ENCODE measurements around the gene ATP11A.
"Not testable (repeated sequence)": the region's sequence is repeated elsewhere in the genome, so short reads cannot be mapped to it uniquely, and the experiment has no call there.

Gene ATP11A

DNA sequence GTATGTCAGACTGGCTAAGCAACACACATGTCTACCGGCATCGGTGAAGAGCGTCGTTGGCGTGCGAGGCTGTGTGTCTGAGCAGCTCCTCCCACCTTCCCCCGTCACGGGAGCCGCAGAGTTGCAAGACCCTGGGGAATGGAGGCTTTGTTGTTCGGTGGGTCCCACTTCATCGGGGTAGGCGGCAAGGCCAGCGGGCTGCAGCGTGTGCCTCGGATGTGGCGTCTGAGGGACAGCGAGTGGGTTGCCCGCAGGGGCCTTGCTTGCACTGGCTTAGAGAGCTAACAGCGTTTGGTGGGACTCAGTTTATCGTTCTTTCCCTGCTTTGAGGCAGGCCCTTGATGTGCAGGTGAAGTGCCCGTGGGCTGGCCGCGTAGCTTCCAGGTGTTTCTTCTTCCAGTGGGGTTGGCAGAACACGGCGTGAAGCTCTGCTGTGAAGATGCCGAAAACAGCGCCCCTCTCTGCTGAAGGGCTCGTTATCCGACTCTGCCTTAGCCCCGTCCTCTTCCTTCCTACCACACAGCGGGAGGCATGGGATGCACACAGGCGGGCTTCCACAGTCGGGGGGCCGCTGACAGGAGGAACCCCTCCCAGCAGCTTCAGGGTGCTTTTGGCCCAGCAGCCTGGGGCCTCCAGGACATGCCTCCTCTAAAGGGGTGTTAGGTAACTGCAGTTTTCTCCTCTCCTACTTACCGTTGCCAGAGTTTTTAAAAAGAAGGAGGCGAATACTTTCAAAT lies 85.2 kb downstream of the ATP11A start:
- no peak for DNase-seq

DNA sequence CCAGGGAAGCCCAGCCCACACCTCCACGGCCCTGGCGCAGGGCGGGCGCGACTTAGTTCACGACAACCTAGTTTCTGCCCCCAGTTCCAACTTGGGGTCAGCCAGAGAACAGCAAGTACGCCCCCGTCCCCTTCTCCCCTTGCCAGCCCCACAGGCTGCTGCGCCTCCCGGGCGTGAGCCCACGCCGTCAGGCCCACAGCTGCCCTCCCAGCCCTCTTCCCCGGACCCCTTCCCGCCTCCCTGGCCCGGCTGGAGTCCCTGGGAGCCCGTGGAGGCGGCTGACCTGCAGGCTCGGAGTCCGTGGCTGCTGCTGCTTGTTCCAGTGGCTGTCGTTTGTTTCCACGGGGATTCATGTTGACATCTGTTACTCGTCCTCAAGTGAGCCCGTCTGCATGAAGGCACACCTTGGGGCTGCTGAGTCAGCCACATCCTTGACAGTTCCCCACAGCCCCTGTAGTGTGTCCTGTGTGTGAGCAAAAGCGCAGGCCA lies 86.0 kb downstream of the ATP11A start:
- DNase-seq: no peak

DNA sequence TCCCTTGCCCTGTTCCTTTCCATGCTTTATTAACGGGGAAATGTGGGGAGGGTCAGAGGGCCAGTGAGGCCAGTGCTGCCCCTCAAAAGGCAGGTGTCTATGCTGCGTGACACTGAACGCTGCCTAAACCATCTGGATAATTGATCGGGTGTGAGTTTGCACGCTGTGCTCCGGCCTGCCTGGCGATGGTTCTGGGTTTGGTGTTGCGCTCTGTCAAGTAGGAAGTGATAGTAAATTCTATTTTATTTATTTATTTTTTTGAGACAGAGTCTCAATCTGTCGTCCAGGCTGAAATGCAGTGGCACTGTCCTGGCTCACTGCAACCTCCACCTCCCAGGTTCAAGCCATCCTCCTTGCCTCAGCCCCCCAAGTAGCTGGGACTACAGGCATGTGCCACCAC lies 86.5 kb downstream of the ATP11A start:
- DNase-seq: no peak

DNA sequence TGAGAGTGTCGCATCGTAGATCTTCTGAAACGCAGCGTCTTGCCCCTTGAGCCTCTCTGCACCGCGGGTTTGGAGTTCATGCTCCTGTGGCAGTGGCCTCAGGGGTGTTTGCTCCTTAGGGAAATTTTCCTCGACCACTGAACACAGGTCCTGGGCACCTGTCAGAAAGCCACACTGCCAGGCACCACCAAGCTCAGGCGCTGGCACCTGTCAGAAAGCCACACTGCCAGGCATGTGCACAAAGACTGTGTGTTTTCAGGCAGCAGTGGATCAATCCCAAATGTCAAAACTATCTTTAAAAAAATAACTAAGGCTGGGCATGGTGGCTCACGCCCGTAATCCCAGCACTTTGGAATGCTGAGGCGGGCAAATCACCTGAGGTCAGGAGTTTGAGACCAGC lies 87.1 kb downstream of the ATP11A start:
- DNase-seq: no peak

DNA sequence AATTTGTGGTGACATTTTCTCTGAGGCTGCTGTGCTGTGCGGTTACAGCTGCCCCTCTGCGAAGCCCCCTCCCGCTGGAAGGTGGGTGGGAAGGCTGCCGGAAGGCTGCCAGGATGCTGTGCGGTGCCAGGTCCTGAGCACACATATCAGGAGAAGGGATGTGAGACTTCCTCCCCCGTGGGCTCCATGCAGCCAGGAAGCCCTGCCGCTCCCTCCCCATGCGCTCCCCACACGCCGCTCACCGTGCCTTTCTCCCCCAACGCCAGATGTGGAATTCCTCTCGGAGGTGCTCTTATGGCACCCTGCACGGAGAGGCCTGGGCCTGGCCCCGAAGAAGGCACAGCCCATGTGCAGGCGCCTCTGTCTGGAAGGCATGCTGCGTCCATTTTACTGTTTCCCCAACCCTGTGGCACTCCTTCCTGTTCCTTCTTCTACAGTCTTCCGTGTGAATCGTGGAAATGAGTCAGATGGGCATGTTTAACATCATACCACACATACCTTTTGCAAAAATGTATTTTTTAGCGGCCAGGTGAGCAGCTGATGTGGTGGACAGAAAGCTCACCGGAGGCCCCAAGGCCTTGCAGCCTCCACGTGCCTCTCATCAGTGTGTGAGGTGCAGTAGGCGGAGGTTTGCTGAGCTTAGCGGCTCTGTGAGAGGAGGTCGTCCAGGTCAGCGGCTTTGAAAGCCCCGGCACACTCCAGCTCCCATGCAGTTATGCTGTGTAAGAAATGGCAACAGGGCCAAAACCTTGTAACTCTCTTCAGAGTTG lies 88.0 kb downstream of the ATP11A start:
- DNase-seq: no peak

DNA sequence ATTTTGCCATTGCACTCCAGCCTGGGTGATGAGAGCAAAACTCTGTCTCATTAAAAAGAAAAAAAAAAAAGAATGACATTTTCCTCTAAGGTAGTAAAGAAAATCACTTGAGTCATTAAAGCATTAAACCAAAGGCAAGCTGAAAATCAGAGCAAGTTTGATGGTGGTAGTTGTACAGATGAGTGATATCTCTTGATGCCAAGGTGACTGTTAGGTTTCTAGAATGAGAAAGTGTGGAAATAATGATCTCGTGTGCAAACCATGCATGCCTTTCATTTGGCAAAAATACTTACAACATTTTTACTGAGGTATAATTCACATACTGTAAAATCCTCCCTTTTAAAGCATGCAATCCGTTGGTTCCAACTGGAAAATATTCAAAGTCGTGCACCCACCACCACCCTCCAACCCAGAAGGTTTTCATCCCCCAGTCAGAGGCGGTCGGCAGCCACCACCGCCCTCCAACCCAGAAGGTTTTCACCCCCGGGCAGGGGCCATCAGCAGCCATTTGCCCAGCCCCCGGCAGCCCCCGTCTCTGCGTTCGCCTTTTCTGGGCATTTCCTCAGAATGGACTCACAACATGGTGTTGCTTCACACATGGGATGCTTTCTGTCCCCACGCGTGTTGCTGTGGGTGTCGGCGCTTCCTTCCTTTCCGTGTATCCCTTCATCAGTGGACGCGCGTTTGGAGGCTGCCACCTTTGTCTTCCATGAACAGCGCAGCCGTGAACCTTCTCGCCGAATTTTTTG lies 90.2 kb downstream of the ATP11A start:
- no peak for DNase-seq

DNA sequence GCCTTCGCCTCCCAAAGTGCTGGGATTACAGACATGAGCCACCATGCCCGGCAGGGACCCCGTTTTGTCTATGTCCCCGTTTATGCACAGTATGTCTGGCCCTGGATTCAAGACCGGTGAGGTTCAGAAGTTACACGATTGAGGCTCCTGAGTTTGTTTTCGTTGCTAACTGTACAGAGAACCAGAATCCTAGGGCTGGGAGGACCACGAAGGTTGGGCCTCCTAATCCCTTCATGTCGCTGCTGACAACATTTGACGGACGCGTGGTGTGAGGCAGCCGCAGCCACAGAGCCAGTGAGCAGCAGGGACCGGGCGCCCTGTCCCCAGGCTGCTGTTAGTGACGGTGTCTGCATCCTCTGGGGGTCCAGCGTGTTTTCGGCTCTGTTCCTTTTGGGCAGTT lies 91.4 kb downstream of the ATP11A start:
- no peak for DNase-seq

DNA sequence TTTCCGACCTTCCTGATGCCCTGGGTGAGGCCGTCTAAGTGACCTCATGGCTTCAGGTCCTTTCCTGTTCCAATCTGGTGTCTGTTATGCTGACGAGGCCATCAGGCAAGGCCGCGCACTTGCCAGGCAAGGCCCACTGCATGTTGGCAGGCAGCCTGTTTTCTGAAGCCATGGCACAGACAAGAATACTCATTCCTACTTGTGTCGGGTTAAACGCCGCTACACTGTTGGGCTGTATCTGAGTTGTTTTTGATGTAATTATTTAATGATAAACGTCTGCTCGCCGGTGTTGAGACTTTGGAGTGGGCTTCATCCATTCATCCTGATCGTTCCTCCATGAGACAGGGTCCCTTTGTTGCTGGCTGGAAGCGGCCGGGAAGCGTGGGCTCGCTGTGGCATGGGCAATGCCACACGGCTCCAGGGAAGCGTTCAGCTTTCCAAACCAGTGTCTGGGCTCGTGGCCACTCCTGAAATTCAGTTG lies 92.1 kb downstream of the ATP11A start:
- DNase-seq: no peak

DNA sequence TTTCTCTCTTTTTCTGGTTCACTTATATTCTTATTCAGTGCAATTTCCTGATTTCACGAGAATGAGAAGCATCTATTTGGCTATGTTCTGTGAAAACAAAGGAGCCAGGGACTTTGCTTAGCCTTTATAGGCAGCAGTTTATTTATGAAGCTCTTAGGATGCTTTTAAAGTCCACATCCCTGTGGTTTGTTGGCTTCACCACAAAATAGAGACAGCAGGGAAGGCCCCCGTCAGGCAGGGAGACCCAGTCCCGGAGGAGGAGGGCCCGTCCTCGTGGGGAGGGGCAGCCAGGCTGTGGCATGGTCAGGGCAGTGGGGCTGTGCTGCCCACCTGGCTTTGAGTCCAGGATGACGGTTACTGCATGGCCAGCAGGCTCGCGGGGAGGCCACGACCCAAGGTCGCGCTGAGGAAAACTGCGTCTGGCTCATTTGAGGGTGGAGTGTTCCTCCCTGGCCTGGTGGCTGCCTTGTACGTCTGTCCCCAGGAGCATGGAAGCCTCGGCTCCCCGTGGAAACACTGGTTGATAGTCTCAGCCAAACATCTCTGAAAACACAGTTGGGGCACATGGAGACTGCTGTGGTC lies 92.7 kb downstream of the ATP11A start:
- no peak for DNase-seq

DNA sequence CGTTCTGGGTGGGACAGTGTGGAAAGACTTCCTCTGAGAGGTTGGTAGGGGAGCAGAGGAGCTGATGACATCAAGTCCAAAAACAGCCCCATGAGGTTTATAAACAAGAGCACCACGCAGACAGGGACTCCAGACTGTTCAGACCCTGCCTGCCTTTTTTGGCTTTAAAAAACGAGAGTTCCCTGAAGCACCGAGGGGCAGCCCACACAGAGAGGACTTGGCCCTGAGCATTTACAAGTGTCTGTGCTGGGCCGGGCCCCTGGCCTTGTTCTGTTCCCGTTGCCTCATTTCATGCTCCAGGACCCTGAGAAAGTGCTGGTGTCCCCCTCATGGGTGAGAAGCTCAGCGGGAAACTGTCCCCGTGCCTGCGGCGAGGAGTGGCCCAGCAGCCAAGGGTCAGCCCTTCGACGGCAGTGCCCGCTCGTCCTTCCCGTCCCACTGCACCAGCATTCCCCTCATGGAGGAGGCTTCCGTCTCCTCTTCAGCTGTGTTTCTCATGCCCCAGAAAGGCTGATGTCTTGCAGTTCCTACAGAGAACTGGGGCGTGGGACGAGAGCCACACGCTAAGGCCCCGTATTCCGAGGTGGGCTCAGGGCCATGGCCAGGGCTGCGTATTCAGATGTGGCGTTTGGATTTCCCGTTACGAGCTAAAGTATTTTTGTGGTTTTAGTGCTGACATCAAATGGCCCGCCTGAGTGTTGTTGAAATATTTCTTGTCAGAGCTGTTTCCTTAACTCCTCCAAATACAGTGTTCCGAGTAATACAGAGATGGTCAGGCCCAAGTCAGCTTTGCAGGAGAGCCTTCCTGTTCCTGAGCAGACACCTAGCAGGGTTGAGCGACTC lies 93.5 kb downstream of the ATP11A start:
- DNase-seq: peak; percentile 56

DNA sequence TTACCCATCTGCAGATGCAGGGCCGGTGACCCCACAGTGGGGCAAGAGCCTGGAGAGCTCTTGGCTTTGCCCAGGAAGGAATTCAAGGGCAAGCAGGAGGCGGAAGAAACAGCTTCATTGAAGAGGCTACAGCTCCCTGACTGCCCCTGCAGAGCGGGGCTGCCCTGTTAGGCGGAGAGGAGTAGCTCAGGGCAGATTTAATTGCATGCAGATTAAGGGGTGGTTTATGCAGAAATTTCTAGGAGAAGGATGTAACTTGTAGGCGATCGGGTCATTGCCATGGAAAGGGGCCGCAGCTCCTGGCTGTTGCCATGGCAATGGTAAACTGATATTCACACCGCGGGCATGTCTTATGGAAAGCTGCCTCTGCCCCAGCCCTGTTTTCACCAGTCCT lies 94.1 kb downstream of the ATP11A start:
- peak; percentile 54 for DNase-seq

DNA sequence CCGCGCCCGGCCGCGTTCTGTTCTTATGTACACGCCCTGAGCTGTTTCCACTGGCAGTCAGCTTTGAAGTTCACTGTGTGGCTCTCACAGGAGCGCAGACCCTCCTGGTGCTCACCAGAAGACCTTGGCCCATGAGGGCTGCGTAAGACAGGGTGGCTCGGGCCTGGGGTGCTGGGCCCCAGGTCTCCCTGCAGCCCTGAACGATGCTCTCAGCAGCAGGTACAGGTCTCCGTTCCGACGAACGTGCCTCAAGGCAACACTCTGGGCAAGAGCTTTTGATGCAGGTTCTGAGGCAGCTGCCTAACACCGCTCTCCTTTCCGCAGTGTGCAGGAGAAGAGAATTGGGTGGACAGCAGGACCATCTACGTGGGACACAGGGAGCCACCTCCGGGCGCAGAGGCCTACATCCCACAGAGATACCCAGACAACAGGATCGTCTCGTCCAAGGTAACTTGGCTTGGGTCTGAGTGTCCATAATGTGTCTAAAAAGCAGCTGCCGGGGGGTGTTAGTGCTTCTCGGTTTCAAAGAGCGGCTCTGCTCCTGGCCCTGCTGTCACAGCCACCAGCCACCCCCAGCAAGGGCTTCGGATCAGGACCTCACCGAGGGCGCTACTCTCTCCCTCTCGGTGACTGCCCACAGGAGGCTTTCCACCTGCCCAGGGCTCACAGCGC lies 95.1 kb downstream of the ATP11A start:
- no peak for DNase-seq

DNA sequence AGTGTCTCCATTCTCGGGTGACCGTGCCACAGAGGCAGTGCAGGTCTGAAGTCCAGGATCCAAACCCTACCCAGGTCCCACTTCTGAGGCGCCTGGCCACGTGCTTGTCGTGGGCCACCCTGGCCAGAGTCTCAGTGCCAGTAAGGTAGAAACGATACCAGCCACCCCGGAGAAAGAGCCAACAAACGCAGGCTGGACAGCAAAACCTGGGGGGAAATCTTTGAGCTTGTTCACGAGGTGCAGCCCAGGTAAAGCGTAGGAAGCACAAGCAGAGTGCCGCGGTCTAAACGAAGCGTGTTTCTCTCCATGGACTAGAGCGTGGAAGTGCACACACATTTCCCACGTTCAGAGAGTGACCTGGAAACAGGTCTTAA lies 95.6 kb downstream of the ATP11A start:
- DNase-seq: no peak

DNA sequence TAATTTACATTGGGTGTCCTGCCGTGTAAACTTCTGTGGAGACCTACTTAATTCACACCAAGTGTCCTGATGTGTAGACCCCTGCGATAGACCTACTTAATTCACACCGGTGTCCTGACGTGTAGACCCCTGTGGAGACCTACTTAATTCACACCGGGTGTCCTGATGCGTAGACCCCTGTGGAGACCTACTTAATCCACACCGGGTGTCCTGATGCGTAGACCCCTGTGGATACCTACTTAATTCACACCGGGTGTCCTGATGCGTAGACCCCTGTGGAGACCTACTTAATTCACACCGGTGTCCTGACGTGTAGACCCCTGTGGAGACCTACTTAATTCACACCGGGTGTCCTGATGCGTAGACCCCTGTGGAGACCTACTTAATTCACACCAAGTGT lies 97.0 kb downstream of the ATP11A start:
- DNase-seq: not testable (repeated sequence)

DNA sequence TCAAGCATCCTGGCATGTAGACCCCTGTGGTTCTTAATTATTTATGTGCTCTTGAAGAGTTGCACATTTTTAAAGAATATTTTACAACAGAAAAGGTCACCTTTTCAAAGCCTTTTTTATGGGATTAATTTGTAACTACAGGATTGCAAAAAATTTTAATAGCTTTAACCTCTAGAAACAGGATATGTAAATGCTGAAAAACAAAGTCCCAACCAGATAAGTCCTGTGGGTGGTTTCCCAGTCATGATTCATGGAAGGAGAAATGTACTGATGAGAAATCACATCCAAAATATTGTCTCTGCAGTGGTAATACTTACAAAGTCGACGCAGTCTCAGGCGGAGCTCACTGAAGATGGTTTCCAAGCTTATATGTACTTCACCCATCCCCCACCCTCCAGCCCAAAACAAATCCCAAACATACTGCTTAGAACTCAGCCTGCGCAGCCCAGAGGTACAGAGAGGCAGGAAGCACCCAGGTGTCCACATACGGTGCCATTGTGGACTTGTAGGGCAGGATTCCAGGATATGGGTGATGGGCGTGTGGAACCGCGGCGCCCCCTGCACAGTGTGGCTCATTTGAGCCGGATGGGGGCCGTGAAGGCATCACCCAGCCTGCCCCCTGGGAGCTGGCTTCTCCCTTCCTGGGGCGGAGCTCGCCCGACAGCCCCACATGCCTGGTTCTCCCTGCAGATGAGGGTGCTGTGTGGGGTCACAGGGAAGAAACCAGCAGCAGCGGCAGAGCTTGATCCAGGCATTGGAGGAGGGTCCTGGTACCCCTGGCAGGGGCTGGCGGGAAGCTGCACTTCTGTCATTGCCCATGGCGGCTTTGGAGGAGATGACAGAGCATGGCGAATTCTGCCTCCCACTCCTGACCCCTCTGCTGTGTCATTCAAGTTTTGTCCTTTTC lies 101.2 kb downstream of the ATP11A start:
- no peak for DNase-seq

DNA sequence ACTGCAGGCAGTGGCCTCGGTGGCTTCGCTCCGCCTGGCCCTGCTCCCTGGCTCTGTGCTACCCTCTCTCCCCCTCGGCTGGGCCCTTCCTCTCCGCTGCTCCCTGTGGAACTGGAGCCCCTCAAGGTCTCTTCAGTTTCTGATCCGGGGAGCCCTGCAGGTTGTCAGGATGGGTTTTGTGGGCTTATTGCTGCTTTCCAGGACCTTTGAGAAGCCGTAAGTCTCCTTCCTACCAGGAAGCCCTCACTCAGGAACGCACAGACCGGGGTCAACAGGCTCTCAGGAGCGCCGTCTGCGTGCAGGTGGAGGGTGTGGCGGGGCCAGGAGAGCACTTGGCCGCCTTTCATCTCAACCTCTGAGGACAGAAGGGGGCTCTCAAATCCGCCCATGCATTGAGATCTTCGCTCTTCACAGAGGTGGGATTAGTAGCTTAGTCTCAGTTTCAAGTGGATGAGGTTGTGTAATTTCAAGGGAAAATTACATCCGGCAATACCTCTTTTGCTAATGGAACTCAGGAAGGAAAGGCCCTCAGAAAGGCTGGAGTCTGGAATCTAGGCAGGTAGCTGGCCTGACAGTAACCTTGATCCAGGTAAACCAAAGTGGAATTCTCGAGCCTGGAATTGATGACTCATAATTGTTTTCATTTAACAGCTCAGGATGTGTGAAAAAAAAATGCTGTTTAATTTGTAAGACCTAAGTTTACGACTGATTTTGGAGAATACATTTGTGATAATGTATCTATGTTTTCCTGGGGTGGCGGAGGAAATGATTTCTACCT lies 102.0 kb downstream of the ATP11A start:
- no peak for DNase-seq

DNA sequence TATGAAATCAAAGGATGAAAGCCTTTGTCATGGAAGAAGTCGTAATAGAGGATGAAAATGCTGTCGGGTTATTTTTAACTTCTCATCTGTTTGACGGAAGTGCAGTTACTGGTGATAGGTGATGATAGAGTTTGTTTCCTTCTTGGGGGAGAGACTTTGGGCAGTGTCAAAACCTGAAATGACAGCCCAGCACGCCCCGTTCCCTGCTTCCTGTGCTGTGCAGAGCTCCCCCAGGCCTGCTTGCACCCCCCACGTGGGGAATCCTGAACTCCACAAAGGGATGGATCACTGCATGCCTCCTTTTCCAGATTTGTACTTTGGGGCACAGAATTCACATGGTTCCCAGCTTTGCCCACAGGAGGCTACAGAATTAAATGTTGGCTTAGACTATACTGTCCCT lies 102.7 kb downstream of the ATP11A start:
- DNase-seq: no peak

DNA sequence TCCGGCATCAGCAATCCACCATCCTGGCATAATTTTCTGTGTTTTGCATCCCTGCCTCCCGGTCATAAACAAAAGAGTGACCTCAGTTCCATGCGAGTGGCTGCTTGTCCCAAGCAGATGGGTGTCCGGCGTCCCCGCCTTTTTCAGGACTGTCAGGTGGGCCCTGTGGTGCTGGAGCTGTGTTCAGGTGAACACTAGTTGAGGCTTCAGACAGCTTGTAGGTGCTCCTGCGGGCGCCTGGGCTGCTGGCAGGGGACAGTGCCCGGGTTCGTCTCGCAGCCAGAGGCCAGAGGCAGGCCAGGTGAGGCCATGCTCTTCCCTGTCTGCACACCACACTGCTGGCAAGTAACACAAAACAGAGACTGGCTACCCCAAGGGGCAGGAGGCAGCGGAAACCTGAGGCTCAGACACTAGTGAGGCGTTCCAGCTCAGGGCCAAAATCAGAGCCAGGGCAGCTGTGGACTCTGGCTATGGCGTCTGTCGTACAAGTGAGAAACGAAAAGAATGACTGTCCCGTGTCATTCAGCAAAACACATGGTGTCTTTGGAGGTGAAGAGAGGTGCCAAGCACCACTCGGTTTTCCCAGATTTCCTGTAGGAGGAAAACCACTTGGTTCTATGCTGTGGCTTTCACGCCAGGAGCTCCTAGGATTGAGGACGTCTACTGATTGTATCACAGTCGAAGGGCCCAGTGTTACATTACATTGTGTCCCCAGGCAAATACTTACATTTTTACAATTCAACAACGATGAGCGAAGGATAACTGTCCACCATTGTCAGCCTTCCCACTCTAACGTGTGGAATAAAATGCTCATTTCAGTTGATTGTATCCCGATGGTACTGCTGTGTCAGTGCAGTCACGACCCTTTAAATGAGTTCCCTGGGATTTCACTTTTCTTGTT lies 104.0 kb downstream of the ATP11A start:
- DNase-seq: no peak
